Ovary (tissue), 9 donors: ENCODE results near the gene NLRC5. TPM values are rescaled to one million over a fixed set of nuclear protein-coding genes. Genes with fewer than 3 reads are reported as not detected.

Source experiments
- DNase-seq, 5 donors: peaks; one replicate each; pipeline ENCODE4 v3.0.0-alpha.2; 2019 to 2020
- H3K27ac ChIP-seq, 2 donors: fragments of 200-600 bp; one replicate each; pipeline versions ENCODE4 v1.5.1 to v1.8.0; 2019 to 2022
- H3K27me3 ChIP-seq: fragments of 200-600 bp; one replicate; pipeline ENCODE4 v1.8.0; 2022
- H3K36me3 ChIP-seq: fragments of 200-600 bp; sonication (generic); one replicate; pipeline ENCODE4 v1.5.1; 2019
- H3K4me1 ChIP-seq: one replicate; pipeline ENCODE4 v1.8.1; 2013; ENCODE audit warnings: mild to moderate bottlenecking, moderate library complexity; ENCODE audit not compliant: insufficient read depth
- H3K4me3 ChIP-seq: fragments of 200-600 bp; sonication (generic); one replicate; pipeline ENCODE4 v1.5.1; 2017
- H3K9me3 ChIP-seq, 2 donors: fragments of 200-600 bp in 1 of 2; sonication (generic) in 1 of 2; one replicate each; pipeline versions ENCODE4 v1.5.1 to v1.8.1; 2013 to 2019; ENCODE audit warnings: mild to moderate bottlenecking in 1 of 2, moderate library complexity in 1 of 2
- EP300 ChIP-seq: sonication (generic); formaldehyde crosslinking; IDR thresholded peaks from one replicate; pipeline ENCODE4 v1.6.1; 2017; ENCODE audit warnings: antibody characterized with exemption
- POLR2A ChIP-seq: fragments of 450-650 bp; IDR thresholded peaks from one replicate; pipeline ENCODE4 v1.6.1; 2017; ENCODE audit warnings: antibody characterized with exemption, mild to moderate bottlenecking, moderate library complexity
- WGBS, 3 donors: extraction: QIAGEN DNeasy Blood & Tissue Kit in 1 of 3; methylation state at CpG; one replicate each; pipeline versions ENCODE4 v1.1.5 to v1.1.7; 2013 to 2017; 5-methylcytosine and 5-hydroxymethylcytosine counted together
- intact Hi-C, 4 donors: fragments of 100-400 bp; cut with DNase I; formaldehyde crosslinking; loops; one replicate each; pipeline versions ENCODE4 v1.11.0 to v1.15.1; 2022 to 2023
- polyA plus RNA-seq, 2 donors: library from polyadenylated mRNA; stranded (reverse); fragments of 200-250 nt in 1 of 2; fragments of 350-450 nt in 1 of 2; fragmentation: Illumina TruSeq in 1 of 2; extraction: RNeasy Lipid Tissue Mini Kit (QIAGEN cat#74804) in 1 of 2; gene quantifications; one replicate each; pipeline ENCODE4 v1.2.3, GENCODE V29; 2013 to 2014
- total RNA-seq, 7 donors: library from RNA; depleted of rRNA in 2 of 7; stranded (reverse); fragments of >200 nt in 2 of 7; fragmentation: NEBNext Ultra II Directional in 3 of 7; extraction: Animal tissue kit (Norgen Biotek cat#: 25700) in 3 of 7; gene quantifications; one replicate each; pipeline versions ENCODE4 v1.1.0 to v1.2.4, GENCODE V29; 2016 to 2023
- TF ChIP-seq, protein P1 (sequence below), 3 donors: fragments of 450-650 bp in 2 of 3; fragments of 200-600 bp in 1 of 3; IDR thresholded peaks; one replicate each; pipeline versions ENCODE4 v1.5.1 to v1.8.0; 2016 to 2022; ENCODE audit warnings: antibody characterized with exemption in 3 of 3, mild to moderate bottlenecking in 1 of 3
- donor health status: DM: no; HTN: no; CAD: no; lungs with moderate emphysema.
- donor health status: DM: no; HTN: no; CAD: no.
- donor health status: Bipolar disorder and iron deficiency.
- donor health status: DM: yes; HTN: yes; CAD: no.
- donor health status: DM: no; HTN: no; CAD: no.
- donor health status: DM: yes; HTN: yes; CAD: no.

Gene NLRC5
- total and polyA plus RNA-seq, 9 donors: 6.0 to 29.9 (median 14.7) TPM

DNA sequence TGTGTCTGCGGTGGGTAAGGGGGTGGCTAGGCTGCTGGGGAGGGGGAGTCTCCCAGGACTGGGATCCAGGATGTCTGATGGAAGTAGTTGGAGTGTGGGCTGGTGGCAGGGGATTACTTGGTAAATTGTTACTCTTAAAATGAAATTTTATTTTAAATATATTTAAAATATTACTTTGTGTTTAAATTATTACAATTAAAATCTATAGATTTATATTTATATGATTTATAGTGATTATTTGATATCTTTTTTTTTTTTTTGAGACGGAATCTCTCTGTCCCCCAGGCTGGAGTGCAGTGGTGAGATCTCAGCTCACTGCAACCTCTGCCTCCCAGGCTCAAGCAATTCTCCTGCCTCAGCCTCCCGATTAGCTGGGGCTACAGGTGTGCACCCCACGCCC lies 121.6 kb downstream of the NLRC5 start:
- WGBS, 3 donors: 90 to 95% (median 93%) methylated on average over 4 of the region's 4 CpGs
- no peaks in the 10 kb centered on the region for H3K36me3 ChIP-seq
- TF ChIP-seq, protein P1, sequence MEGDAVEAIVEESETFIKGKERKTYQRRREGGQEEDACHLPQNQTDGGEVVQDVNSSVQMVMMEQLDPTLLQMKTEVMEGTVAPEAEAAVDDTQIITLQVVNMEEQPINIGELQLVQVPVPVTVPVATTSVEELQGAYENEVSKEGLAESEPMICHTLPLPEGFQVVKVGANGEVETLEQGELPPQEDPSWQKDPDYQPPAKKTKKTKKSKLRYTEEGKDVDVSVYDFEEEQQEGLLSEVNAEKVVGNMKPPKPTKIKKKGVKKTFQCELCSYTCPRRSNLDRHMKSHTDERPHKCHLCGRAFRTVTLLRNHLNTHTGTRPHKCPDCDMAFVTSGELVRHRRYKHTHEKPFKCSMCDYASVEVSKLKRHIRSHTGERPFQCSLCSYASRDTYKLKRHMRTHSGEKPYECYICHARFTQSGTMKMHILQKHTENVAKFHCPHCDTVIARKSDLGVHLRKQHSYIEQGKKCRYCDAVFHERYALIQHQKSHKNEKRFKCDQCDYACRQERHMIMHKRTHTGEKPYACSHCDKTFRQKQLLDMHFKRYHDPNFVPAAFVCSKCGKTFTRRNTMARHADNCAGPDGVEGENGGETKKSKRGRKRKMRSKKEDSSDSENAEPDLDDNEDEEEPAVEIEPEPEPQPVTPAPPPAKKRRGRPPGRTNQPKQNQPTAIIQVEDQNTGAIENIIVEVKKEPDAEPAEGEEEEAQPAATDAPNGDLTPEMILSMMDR (IDR thresholded peaks at IDR 0.05): no peak
- TF ChIP-seq POLR2A: no peak
- no peak for TF ChIP-seq EP300
- H3K4me1 ChIP-seq: no peaks in the 10 kb centered on the region
- no peak overlapping the region for H3K4me3 ChIP-seq
- H3K27me3 ChIP-seq: no peaks in the 10 kb centered on the region
- DNase-seq: no peak
- no peaks in the 10 kb centered on the region for H3K9me3 ChIP-seq
- intact Hi-C loops: no loop called here
- H3K27ac ChIP-seq: no peak overlapping the region

GRCh38 chr16:57111420-57111819 lies 122.1 kb downstream of the NLRC5 start:
- H3K4me3 ChIP-seq: no peak overlapping the region
- intact Hi-C loops: no loop called here
- DNase-seq: no peak
- no peaks in the 10 kb centered on the region for H3K4me1 ChIP-seq
- H3K27ac ChIP-seq: no peak overlapping the region
- no peaks in the 10 kb centered on the region for H3K36me3 ChIP-seq
- WGBS, 3 donors: 86 to 94% (median 94%) methylated on average over 2 of the region's 2 CpGs
- H3K27me3 ChIP-seq: no peaks in the 10 kb centered on the region
- TF ChIP-seq EP300: no peak
- TF ChIP-seq, protein P1 (IDR thresholded peaks at IDR 0.05): no peak
- TF ChIP-seq POLR2A: no peak
- H3K9me3 ChIP-seq: no peaks in the 10 kb centered on the region

DNA sequence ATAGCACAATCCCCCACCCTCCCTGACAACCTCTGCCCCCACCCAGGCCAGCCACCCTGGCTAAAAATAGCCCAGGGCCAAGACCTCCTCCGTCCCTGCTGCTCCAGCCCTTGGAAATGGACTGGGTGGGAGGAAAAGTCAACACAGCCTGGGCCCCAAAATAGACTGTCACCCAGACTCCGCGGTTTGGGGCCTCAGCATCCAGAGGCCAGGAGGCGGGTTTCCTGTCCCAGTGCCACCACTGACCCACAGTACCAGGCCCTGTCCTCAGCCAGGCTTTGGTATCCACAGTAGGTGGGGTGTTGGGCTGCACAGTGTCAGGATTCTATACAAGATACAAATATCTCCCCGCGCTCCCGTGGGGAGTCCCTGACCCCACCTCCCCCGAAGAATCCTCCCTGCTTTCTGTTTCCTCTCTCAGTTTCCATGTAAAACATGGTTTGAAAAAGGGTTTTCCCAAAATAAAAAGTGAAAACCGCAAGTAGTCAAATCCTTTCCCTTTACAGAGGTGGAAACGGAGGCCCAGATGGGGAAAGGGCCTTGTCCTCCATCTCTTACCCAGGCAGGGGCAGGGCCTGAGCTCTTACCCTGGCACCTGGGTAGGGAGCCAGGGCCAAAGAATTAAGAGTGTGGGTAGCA lies 123.2 kb downstream of the NLRC5 start:
- no peak for DNase-seq
- TF ChIP-seq, protein P1 (IDR thresholded peaks at IDR 0.05): no peak
- no peak for TF ChIP-seq POLR2A
- no peak for TF ChIP-seq EP300
- 29 to 42% (median 36%) methylated on average over 10 of the region's 10 CpGs for WGBS, 3 donors

DNA sequence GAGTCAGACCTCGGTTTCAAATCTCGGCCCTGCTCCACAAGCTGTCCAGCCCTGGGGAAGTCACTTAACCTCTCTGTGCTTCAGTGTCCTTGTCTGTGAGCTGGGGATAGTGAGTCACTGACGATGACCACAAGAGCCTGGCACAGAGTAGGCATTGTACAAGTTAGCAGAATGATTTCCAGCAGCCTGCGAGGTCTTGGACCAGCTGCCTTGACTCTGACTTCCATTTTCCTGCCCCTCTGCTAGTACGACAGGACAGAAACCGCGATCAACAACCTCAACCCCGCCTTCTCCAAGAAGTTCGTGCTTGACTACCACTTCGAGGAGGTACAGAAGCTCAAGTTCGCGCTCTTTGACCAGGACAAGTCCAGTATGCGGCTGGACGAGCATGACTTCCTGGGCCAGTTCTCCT lies 123.7 kb downstream of the NLRC5 start:
- H3K4me1 ChIP-seq: no peaks in the 10 kb centered on the region
- no peaks in the 10 kb centered on the region for H3K36me3 ChIP-seq
- intact Hi-C loops: no loop called here
- H3K4me3 ChIP-seq: no peak overlapping the region
- no peak overlapping the region for H3K27ac ChIP-seq
- TF ChIP-seq EP300 (no peak), POLR2A (no peak)
- TF ChIP-seq, protein P1 (IDR thresholded peaks at IDR 0.05): no peak
- H3K27me3 ChIP-seq: no peaks in the 10 kb centered on the region
- no peaks in the 10 kb centered on the region for H3K9me3 ChIP-seq
- no peak for DNase-seq
- 75 to 87% (median 82%) methylated on average over 14 of the region's 14 CpGs for WGBS, 3 donors

More for the DNA sequence above, 123.2 kb downstream of the NLRC5 start:
- H3K9me3 ChIP-seq: no peaks in the 10 kb centered on the region
- H3K27ac ChIP-seq: no peak overlapping the region
- no peak overlapping the region for H3K4me3 ChIP-seq
- intact Hi-C loops: no loop called here
- no peaks in the 10 kb centered on the region for H3K4me1 ChIP-seq
- H3K36me3 ChIP-seq: no peaks in the 10 kb centered on the region
- no peaks in the 10 kb centered on the region for H3K27me3 ChIP-seq
